Cardiac muscle cell (in vitro differentiated cells and primary cell): Measurements from ENCODE around the gene GSE1. TPM values are rescaled to one million over a fixed set of nuclear protein-coding genes. Genes with fewer than 3 reads are reported as not detected.

Experiments used
- DNase-seq, 2 donors: peaks; one replicate each; pipeline versions ENCODE4 v3.0.0 to v3.0.0-alpha.2; 2010 to 2017; ENCODE audit warnings: low read depth in 1 of 2, low spot score in 1 of 2
- H3K27ac ChIP-seq: fragments of 200-600 bp; sonication (generic); 2 replicates; pipeline ENCODE4 v1.5.1; 2016
- H3K27me3 ChIP-seq: fragments of 200-600 bp; sonication (generic); 2 replicates; pipeline ENCODE4 v1.6.0; 2016; ENCODE audit warnings: control low read depth
- H3K36me3 ChIP-seq: fragments of 200-600 bp; sonication (generic); 2 replicates; pipeline ENCODE4 v1.5.1; 2016; ENCODE audit warnings: control low read depth
- H3K4me1 ChIP-seq: fragments of 200-600 bp; sonication (generic); 2 replicates; pipeline ENCODE4 v1.8.1; 2017; ENCODE audit warnings: low read depth, mild to moderate bottlenecking, mixed run types
- H3K4me3 ChIP-seq: fragments of 200-600 bp; sonication (generic); 2 replicates; pipeline ENCODE4 v1.5.1; 2016; ENCODE audit warnings: mild to moderate bottlenecking
- H3K9me3 ChIP-seq: fragments of 200-600 bp; sonication (generic); 2 replicates; pipeline ENCODE4 v1.5.1; 2017; ENCODE audit warnings: low read depth, mild to moderate bottlenecking, control low read depth
- polyA plus RNA-seq: library from polyadenylated mRNA; unstranded; fragments of >200 nt; fragmentation: Nextera tagmentation; extraction: Ambion mirVana; gene quantifications from 2 replicates; pipeline ENCODE4 v1.2.1, GENCODE V29; 2016
- total RNA-seq: library from RNA; depleted of rRNA; stranded (reverse); fragments of >200 nt; gene quantifications from 2 replicates; pipeline ENCODE4 v1.2.3, GENCODE V29; 2016
- TF ChIP-seq, protein P1 (sequence below): IDR thresholded peaks from 2 replicates; pipeline ENCODE4 v1.5.1; 2012; ENCODE audit warnings: low read depth, mild to moderate bottlenecking, low read length

The GSE1 gene
- total and polyA plus RNA-seq, 2 experiments from 2014 or later = 48.8 to 174 TPM

DNA sequence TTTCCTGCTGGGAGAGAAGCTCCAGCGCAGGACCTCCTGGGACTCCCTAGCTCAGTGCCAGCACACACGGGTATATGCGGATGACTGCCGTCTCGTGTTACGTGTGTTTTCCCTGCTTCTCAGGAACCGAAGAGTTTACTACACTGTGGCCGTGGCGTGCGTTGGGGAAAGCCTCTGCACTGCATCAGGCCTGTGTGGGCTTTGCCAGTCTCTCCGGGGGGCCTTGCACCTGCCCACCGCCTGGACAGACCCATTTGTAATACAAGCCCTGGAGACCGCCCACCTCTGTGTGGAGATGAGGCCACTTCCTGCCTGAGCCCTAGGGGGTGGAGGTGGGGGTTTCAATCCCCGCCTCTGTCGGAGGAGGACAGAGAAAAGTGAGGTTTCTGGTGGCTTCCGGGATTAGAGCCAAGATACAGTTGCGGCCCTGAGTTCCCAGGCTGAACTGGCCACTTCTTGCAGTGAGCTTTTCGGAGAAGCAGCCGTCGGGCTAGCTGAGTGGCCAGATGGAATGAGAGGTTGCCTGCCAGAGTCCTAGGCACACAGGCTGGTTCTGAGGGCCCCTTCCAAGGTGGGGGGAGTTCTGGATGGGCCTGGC lies 43.4 kb upstream of the GSE1 start:
- Histone ChIP-seq H3K4me3 (no peak overlapping the region), H3K27ac (peak overlapping the region; percentile 81), H3K27me3 (no peaks in the 10 kb centered on the region), H3K9me3 (no peaks in the 10 kb centered on the region), H3K4me1 (peaks cover 61% of the 10 kb centered on the region), H3K36me3 (no peaks in the 10 kb centered on the region)
- DNase-seq = peak in 1 of 2 donors; percentile 82
- TF ChIP-seq, protein P1, sequence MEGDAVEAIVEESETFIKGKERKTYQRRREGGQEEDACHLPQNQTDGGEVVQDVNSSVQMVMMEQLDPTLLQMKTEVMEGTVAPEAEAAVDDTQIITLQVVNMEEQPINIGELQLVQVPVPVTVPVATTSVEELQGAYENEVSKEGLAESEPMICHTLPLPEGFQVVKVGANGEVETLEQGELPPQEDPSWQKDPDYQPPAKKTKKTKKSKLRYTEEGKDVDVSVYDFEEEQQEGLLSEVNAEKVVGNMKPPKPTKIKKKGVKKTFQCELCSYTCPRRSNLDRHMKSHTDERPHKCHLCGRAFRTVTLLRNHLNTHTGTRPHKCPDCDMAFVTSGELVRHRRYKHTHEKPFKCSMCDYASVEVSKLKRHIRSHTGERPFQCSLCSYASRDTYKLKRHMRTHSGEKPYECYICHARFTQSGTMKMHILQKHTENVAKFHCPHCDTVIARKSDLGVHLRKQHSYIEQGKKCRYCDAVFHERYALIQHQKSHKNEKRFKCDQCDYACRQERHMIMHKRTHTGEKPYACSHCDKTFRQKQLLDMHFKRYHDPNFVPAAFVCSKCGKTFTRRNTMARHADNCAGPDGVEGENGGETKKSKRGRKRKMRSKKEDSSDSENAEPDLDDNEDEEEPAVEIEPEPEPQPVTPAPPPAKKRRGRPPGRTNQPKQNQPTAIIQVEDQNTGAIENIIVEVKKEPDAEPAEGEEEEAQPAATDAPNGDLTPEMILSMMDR = no peak

DNA sequence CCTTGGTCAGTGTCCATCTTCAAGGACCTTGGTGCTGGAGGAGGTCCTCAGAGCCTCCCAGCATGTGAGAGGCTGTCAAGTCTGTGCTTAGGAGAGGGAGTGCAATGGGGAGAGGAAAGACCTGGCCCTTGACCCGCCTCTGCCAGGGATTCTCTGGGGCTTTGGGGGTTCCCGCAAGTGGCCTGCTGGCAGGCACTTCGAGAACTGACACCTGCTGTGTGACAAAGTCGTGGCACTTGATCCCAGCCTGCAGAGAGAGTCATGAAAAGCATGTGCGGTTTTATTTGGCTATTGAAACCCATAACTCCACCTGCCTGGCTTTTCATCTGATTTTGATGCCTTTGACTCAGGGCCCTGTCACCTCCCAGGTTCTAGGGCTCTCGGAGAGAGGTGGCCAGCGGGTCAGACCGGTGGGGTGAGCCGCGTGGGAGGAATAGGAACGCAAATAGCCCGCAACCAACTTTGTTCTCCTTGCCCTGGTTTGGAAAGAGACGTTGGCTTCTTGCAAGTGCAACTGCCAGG lies 42.8 kb upstream of the GSE1 start:
- Histone ChIP-seq H3K36me3 (no peaks in the 10 kb centered on the region), H3K9me3 (no peaks in the 10 kb centered on the region), H3K27me3 (no peaks in the 10 kb centered on the region), H3K4me1 (peaks cover 66% of the 10 kb centered on the region), H3K27ac (peak overlapping the region; percentile 81), H3K4me3 (no peak overlapping the region)
- TF ChIP-seq, protein P1 = no peak
- DNase-seq = no peak

DNA sequence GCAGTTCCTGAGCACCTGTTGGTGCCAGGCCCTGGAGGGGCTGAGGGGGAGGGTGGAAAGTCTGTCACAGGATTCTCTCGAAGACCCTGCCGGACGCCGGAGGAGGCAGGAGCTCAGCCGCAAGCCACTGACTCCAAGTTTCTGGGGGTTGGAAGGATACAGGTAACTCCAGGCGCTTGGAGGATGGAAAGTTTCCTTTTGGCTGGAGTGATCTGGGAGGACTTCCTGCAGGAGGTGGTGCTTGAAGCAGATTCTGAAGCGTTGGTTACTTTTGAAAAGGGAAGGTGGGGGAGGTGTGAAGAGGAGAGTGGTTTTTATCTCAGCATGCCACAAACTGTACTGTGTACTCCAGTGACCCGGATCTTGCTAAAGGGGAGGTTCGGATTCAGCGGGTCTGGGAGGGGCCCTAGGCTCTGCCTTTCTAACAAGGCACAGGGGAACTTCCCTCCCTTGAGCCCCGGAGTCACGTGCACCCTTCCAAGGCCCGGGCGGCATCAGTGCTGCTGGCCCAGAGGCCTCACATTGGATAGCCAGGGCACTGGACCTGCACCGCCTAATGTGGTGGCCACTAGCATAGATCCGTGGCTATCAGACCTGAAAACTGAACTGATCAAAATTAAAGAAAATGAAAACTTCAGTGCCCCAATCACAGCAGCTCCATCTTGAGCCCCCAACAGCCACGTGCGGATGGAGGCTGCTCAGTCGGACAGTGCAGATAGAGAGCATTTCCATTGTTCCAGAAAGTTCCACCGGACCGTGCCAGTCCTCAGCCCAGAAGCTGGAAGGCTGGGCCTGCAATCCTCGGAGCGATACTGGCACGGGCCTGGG lies 42.2 kb upstream of the GSE1 start:
- H3K9me3 ChIP-seq = no peaks in the 10 kb centered on the region
- H3K27me3 ChIP-seq = no peaks in the 10 kb centered on the region
- no peaks in the 10 kb centered on the region for H3K36me3 ChIP-seq
- TF ChIP-seq, protein P1 = no peak
- DNase-seq = no peak
- H3K27ac ChIP-seq = peak overlapping the region; percentile 81
- peaks cover 67% of the 10 kb centered on the region for H3K4me1 ChIP-seq
- no peak overlapping the region for H3K4me3 ChIP-seq

DNA sequence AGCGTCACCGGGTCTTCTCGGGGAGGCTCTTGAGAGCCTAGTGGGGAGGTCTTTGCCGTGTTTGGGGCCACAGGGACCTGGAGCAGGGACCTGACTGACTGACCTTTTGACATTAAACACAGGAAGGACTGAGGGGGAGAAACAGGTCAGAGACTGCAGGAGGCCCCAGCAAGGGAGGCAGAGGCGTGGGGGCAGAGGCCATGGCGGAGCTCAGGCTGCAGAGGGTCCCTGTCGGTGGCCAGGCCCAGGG lies 41.6 kb upstream of the GSE1 start:
- TF ChIP-seq, protein P1 = no peak
- H3K4me3 ChIP-seq = no peak overlapping the region
- H3K9me3 ChIP-seq = no peaks in the 10 kb centered on the region
- H3K27me3 ChIP-seq = no peaks in the 10 kb centered on the region
- H3K36me3 ChIP-seq = no peaks in the 10 kb centered on the region
- DNase-seq = no peak
- H3K27ac ChIP-seq = peak overlapping the region; percentile 63
- H3K4me1 ChIP-seq = peaks cover 63% of the 10 kb centered on the region

DNA sequence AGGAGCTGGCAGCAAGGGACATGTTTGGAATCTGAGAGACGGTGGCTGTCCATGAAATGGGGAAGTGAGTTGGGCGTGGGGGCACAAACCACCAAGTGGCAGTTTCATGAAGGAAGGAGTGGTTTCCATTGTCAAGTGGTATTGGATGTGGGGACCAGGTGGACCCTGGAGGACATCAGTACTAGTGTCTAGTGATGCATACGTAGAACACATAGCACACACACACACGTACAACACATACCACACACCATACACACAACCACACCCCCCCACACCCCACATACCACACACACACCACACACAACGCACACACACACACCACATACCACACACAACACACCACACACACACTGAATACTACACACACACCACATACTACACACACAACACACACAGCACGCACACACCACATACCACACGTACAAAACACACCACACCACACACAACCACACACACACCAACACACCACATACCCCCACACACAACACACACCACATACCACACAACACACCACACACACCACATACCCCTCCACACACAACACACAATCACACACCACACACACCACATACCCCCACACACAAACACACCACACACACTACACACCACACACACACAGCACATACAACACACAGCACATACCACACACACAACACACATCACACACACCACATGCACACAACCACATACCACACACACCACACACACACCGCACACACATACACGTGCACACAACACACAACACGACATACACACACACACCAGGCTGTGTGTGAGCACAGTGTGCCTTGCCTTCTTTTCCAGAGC lies 41.1 kb upstream of the GSE1 start:
- H3K27ac ChIP-seq = peak overlapping the region; percentile 63
- TF ChIP-seq, protein P1 = no peak
- no peaks in the 10 kb centered on the region for H3K9me3 ChIP-seq
- H3K4me1 ChIP-seq = peaks cover 63% of the 10 kb centered on the region
- no peaks in the 10 kb centered on the region for H3K36me3 ChIP-seq
- H3K27me3 ChIP-seq = no peaks in the 10 kb centered on the region
- DNase-seq = no peak
- no peak overlapping the region for H3K4me3 ChIP-seq
